Measurements from ENCODE around the gene CRYBA4.

The CRYBA4 gene

DNA sequence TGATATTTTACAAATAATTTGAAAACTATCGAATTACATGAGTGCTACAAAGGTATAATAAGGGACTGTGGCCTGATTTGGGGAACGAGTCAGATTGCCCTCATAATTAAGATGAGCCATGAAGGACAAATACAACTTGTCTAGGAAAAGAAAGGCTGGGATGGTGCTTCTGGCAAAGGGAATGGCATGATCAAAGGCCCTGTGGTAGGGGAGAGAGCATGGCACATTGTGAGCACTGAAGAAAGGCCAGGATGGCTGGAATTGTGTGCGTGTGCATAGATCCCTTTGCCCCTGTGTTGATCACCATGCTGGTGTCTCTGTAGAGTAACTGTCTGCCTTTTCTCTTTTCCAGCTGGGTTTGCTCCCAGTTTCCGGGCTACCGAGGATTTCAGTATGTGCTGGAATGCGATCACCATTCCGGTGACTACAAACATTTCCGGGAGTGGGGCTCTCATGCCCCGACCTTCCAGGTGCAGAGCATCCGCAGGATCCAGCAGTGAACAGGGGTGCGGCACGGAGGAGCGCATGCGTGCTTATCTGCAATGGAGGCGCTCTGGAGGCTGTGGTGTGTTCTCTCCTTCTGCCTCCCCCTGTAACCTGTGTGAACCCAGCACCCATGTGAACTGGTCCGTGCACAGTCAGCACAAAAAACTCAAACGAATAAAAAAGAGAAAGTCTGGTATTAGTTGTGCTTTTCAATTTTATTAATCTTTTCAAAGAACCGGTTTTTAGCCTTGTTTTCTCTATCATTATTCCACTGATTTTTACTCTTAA, 8.4 kb downstream of the CRYBA4 start:
- DNase-seq = no peak

GRCh38 chr22:26631282-26631681, 9.5 kb downstream of the CRYBA4 start:
- DNase-seq = no peak

- DNase-seq = no peak
These were observed 10.8 kb downstream of the CRYBA4 start for GRCh38 chr22:26632422-26633155.

- no peak for DNase-seq
These were observed 12.4 kb downstream of the CRYBA4 start for GRCh38 chr22:26634189-26634588.

GRCh38 chr22:26635117-26635516, 13.4 kb downstream of the CRYBA4 start:
- no peak for DNase-seq

GRCh38 chr22:26636296-26636695, 14.5 kb downstream of the CRYBA4 start:
- no peak for DNase-seq

DNA sequence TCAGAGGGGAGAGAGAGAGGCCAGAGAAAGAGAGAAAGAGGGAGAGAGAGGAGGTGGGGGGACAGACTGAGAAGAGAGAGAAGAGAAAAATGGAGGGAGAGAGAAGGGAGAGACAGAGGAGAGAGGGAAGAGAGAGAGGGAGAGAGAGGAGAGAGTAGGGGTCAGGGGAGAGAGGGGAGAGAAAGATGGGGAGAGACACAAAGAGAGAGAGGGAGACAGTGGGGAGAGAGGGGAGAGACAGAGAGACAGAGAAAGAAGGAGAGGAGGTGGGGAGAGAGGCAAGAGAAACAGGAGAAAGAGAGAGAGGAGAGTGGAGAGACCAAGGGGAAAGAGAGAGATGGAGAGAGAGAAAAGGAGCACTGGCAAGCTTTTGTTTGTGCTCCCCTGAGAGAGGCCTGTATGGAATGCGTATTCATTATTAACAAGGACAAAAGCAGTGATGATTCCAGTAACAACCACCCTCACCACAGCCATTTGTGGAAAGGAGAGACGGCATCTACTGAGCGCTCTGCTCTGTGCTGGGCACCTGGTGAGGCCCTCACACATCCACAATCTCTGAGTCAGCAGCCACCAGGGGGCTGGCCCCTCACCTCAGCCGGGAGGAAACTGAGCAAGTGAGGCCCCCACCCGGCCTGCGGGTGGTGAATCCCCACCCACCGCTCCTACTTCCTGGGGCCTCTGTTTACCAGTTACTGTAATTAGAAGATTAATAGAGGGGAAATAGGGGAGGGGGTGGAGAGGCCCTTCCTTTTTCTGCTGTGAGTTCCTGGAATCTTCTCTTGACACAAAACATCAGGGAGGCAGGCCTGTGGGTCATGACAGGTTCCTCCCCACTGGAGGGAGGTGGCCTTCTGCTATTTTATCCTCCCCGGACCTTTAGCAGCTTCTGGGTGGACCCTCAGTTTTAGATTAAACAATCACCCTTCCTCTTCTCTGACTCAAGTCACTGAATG, 21.0 kb downstream of the CRYBA4 start:
- peak; percentile 93 for DNase-seq

- DNase-seq = peak; percentile 32
These were observed 21.8 kb downstream of the CRYBA4 start for GRCh38 chr22:26643418-26644100.

DNA sequence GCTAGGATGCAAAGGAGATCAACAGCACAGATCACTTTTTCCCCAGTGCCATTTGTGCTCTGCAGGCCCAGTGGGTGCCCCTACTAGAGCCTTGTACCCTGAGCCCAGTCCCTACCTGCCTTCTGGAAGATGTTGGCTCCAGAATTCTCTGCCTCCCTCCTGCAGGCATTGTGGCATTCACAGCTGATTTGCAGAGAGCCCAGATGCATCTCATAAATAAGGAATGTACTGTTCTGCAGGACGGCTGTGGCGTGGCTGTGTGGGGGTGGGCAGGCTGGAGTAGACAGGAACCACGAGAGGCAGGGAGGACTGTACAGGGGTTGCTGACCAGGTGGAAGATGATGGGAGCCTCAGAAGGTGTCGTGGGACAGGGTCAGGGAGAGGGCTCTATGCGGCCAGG, 24.4 kb downstream of the CRYBA4 start:
- DNase-seq = no peak

DNA sequence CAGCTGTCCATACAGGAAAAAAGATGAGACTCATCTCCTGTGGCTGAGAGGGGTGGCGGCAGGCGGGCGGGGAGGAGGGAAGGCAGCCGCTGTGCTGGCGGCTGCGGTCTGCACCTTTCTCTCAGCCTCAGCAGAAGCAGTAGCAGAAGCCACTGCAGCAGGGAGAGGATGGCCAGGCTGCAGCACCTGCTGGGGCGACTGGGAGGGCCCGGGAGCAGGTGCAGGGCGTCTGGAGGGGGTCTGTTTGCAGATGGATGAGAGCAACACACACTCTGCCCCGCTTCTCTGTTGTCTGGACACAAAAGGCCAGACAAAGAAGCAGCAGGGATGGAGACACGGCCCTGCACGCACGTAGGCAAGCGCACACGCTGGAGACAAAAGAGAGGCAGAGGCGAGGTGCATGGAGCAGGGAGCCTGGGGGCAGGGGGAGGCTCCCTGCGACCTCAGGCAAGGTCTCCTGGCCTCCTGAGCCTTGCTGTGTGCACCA, 26.3 kb downstream of the CRYBA4 start:
- DNase-seq = peak; percentile 76

GRCh38 chr22:26648528-26649388, 27.0 kb downstream of the CRYBA4 start:
- no peak for DNase-seq

DNA sequence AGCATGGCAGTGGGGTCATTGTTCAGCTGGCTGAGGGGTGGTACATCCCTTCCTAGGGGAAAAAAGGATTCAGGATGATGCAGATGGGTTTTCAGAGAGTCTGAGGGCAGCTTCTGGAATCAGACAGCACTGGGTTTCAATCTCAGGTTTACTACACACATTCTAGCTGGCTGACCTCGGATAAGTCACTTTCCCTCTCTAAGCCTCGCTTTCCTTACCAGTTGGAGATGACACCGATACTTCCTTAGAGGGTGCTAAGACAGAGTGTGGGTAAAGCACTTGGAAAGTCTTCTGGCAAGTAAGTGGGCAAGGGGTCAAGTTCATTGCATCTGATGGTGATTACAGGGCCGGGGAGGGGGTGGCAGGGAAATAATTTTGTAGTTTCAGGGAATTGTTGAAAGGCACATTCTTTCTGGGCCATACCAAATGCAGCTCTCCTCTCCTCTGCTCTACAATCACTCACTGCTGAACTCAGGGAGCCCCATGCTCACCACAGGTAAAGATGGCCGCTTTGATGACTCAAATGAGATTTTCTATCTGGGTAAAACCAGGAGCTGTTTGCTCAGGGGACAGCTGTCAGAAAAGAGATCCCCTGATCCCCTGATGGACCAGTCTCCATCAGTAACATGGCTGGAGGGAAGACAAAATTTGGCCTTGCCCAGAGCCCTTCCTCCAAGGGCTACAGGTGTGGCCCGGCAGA, 29.1 kb downstream of the CRYBA4 start:
- no peak for DNase-seq

DNA sequence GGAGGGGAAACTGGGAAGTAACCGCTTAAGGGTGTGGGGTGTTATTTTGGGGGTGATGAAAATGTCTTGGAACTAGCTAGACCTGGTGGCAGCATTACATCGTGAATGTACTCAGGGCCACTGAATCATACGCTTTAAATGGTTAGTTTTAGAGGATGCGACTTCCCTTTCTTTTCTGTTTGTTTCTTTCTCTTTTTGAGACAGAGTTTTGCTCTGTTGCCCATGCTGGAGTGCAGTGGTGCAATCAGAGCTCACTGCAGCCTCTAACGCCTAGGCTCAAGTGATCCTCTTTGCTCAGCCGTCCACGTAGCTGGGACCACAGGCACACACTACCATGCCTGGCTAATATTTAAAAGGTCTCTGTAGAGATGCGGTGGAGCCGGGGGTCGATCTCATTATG, 30.1 kb downstream of the CRYBA4 start:
- DNase-seq = no peak

- DNase-seq = peak; percentile 84
These were observed 35.4 kb downstream of the CRYBA4 start, which contains the start of gene MIAT for GRCh38 chr22:26656891-26657851. Gene MIAT, plus strand, starts transcription at chr22:26657588.

DNA sequence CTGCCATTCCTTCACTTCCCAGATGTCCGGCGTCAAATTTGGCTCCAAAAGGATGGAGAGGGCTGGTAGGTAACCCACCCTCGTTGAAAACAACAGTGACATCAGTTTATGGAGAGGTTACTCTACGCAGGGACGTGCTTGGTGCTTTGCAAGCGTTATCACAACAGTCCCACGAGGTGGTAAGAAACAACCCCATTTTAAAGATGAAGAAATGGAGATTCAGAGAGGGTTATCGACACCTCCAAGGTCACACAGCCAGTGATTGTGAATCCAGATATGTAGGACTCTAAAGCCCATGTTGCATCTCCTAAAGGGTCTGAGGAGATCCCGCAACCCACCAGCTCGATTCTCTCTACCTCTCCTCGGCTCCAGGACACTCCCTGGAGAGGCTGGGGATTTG, 36.4 kb downstream of the CRYBA4 start:
- no peak for DNase-seq

- DNase-seq = peak; percentile 90
These were observed 37.1 kb downstream of the CRYBA4 start for GRCh38 chr22:26658671-26659478.

GRCh38 chr22:26660356-26660755, 38.6 kb downstream of the CRYBA4 start:
- no peak for DNase-seq

DNA sequence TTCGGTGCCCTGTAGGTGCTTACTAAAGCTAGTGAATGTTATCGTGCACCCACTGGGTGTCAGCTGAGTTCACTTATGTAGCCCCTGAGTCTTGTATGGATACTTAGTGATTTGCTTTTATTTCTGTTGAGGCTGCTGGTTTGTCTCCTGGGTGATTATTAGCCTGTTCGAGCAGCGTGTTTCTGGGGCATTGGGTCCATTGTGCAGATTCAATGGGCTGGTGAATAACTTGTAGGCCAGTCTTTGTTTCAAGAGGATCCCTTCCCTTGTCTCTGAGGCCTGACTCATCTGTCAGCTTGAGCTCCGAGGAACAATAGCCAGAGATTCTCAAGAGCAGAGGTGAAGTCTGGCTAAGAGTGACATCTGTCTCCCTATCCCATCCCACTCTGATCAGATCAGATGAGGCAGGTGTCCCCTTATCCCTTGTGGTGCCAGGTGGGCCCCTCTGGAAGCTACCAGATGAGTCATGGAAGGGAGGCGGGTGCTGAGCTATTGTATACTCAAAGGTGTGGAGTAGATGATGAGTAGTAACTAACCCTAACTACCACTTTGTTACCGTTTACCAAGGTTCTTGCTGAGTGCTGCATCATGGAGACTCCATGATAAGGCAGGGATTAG, 39.3 kb downstream of the CRYBA4 start:
- DNase-seq = no peak
